Neural cell (in vitro differentiated cells): ENCODE results near the gene PRDM12. TPM values are rescaled to one million over a fixed set of nuclear protein-coding genes. Genes with fewer than 3 reads are reported as not detected.

Experiments
- H2AFZ ChIP-seq: fragments of 200-600, 300-800 bp; sonication (generic), shearing (Covaris generic); 2 replicates; pipeline ENCODE4 v1.6.0; 2014; ENCODE audit warnings: low read depth, mild to moderate bottlenecking, antibody characterized with exemption, low read length, moderate library complexity
- H3F3A ChIP-seq: fragments of 200-600 bp; shearing (Covaris generic); 2 replicates; pipeline ENCODE4 v1.6.1; 2016; ENCODE audit warnings: mild to moderate bottlenecking, moderate library complexity, mixed read lengths, antibody characterized with exemption, low read length; ENCODE audit not compliant: insufficient read depth, poor library complexity, severe bottlenecking
- H3K27ac ChIP-seq: fragments of 200-600, 300-800 bp; sonication (generic), shearing (Covaris generic); 2 replicates; pipeline ENCODE4 v1.5.1; 2014; ENCODE audit warnings: mild to moderate bottlenecking, low read length, moderate library complexity
- H3K27me3 ChIP-seq: fragments of 300-800, 200-600 bp; sonication (generic), shearing (Covaris generic); 2 replicates; pipeline ENCODE4 v1.6.0; 2014; ENCODE audit warnings: mild to moderate bottlenecking, low read depth, low read length, moderate library complexity; ENCODE audit not compliant: insufficient read depth
- H3K36me3 ChIP-seq: fragments of 300-800, 200-600 bp; sonication (generic), shearing (Covaris generic); 2 replicates; pipeline ENCODE4 v1.5.1; 2014; ENCODE audit warnings: mild to moderate bottlenecking, antibody characterized with exemption, low read length, moderate library complexity; ENCODE audit not compliant: insufficient read depth
- H3K4me2 ChIP-seq: fragments of 300-800, 200-600 bp; sonication (generic), shearing (Covaris generic); 2 replicates; pipeline ENCODE4 v1.6.0; 2014; ENCODE audit warnings: mild to moderate bottlenecking, low read length
- H3K4me3 ChIP-seq: fragments of 300-800, 200-600 bp; sonication (generic), shearing (Covaris generic); 2 replicates; pipeline ENCODE4 v1.5.1; 2014; ENCODE audit warnings: mild to moderate bottlenecking, low read length, moderate library complexity
- H3K79me2 ChIP-seq: fragments of 200-600 bp; shearing (Covaris generic); replicated peaks from 2 replicates; pipeline ENCODE4 v1.6.0; 2014; ENCODE audit warnings: mild to moderate bottlenecking, low read length, moderate library complexity; ENCODE audit not compliant: insufficient read depth
- H3K9ac ChIP-seq: fragments of 300-800, 200-600 bp; sonication (generic), shearing (Covaris generic); 2 replicates; pipeline ENCODE4 v1.6.1; 2016; ENCODE audit warnings: mild to moderate bottlenecking, low read length, mixed read lengths
- H3K9me2 ChIP-seq: fragments of 200-600 bp; shearing (Covaris generic); 2 replicates; pipeline ENCODE4 v1.6.1; 2016; ENCODE audit warnings: mild to moderate bottlenecking, low read length, mixed read lengths; ENCODE audit not compliant: insufficient read depth
- H3K9me3 ChIP-seq: fragments of 200-600, 300-800 bp; sonication (generic), shearing (Covaris generic); 2 replicates; pipeline ENCODE4 v1.6.1; 2016; ENCODE audit warnings: mild to moderate bottlenecking, mixed run types, low read length, moderate library complexity, mixed read lengths
- H4K20me1 ChIP-seq: fragments of 200-600 bp; shearing (Covaris generic); 2 replicates; pipeline ENCODE4 v1.6.1; 2016; ENCODE audit warnings: mild to moderate bottlenecking, mixed run types; ENCODE audit not compliant: insufficient read depth
- EP300 ChIP-seq: fragments of 450-650 bp; conservative IDR thresholded peaks from 2 replicates; pipeline ENCODE4 v1.6.1; 2014; ENCODE audit warnings: antibody characterized with exemption, mild to moderate bottlenecking, moderate library complexity; ENCODE audit not compliant: poor library complexity, severe bottlenecking
- EZH2 ChIP-seq: fragments of 200-600, 300-800 bp; shearing (Covaris generic), sonication (generic); IDR thresholded peaks from 2 replicates; pipeline ENCODE4 v1.6.1; 2014; ENCODE audit warnings: antibody characterized with exemption, low read length, borderline replicate concordance, mild to moderate bottlenecking; ENCODE audit not compliant: insufficient read depth, poor library complexity, severe bottlenecking
- MXI1 ChIP-seq: fragments of 450-650 bp; conservative IDR thresholded peaks from 2 replicates; pipeline ENCODE4 v1.6.1; 2014; ENCODE audit warnings: antibody characterized with exemption, mild to moderate bottlenecking; ENCODE audit not compliant: poor library complexity, severe bottlenecking
- POLR2AphosphoS5 ChIP-seq: IDR thresholded peaks from 2 replicates; pipeline ENCODE4 v1.6.1; 2012
- RAD21 ChIP-seq: fragments of 450-650 bp; conservative IDR thresholded peaks from 2 replicates; pipeline ENCODE4 v1.6.1; 2014; ENCODE audit warnings: antibody characterized with exemption, mild to moderate bottlenecking, moderate library complexity
- SMC3 ChIP-seq: fragments of 450-650 bp; conservative IDR thresholded peaks from 2 replicates; pipeline ENCODE4 v1.6.1; 2014; ENCODE audit warnings: antibody characterized with exemption, mild to moderate bottlenecking, moderate library complexity; ENCODE audit not compliant: poor library complexity
- TAF1 ChIP-seq: IDR thresholded peaks from 2 replicates; pipeline ENCODE4 v1.6.1; 2012; ENCODE audit warnings: low read depth
- polyA plus RNA-seq: library from polyadenylated mRNA; depleted of rRNA; stranded (reverse); fragments of >200 nt; gene quantifications from 2 replicates; pipeline ENCODE4 v1.2.3, GENCODE V29; 2014
- TF ChIP-seq, protein P1 (sequence below): fragments of 450-650 bp; IDR thresholded peaks from 2 replicates; pipeline ENCODE4 v1.5.1; 2014; ENCODE audit warnings: antibody characterized with exemption, mild to moderate bottlenecking, moderate library complexity; ENCODE audit not compliant: poor library complexity, severe bottlenecking
- TF ChIP-seq, protein P2 (sequence below): IDR thresholded peaks from 2 replicates; pipeline ENCODE4 v1.6.1; 2012; ENCODE audit warnings: borderline replicate concordance

Gene PRDM12
- polyA plus RNA-seq, 1 donor from 2014 or later = 0.17 TPM

DNA sequence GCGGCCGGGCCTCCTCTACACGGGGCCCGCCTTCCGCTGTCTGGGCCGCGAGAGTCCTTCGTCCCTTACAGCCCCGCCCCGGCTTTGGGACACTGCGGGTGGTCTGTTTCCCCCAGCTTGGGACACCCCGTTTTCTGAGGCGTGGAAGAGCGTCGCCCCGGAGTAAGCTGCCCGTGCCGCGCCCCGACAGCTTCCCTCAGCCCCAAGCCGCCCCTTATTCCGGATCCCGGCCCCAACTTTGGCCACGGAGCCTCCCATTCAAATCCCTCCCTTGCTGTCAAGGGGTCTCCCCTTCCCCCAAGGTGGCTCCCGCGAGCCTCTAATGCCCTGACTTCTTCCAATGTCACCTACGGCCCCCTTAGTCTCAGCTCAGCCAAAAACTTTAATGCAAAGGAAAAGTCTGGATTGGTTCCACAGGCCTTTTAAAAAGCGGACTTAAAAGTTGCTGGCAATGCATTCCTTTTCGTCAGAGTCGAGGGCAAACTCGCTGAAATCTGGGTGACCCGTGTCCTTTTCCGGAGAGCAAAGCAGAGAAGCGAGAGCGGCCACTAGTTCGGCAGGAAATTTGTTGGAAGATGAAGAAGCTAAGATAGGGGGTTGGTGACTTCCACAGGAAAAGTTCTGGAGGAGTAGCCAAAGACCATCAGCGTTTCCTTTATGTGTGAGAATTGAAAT lies 49.0 kb downstream of the PRDM12 start:
- peak overlapping the region; percentile 95 for H3K4me3 ChIP-seq
- no peaks in the 10 kb centered on the region for H3F3A ChIP-seq
- peak overlapping the region; percentile 93 for H3K4me2 ChIP-seq
- H3K36me3 ChIP-seq = no peaks in the 10 kb centered on the region
- peaks cover 6% of the 10 kb centered on the region for H4K20me1 ChIP-seq
- H3K27me3 ChIP-seq = no peaks in the 10 kb centered on the region
- peak overlapping the region; percentile 95 for H3K27ac ChIP-seq
- peak overlapping the region; percentile 91 for H3K9ac ChIP-seq
- H3K9me2 ChIP-seq = no peaks in the 10 kb centered on the region
- peaks cover 42% of the 10 kb centered on the region for H3K79me2 ChIP-seq
- H3K9me3 ChIP-seq = no peaks in the 10 kb centered on the region
- TF ChIP-seq POLR2AphosphoS5 (no peak), TAF1 (no peak), EP300 (no peak), RAD21 (no peak), SMC3 (no peak), EZH2 (no peak), MXI1 (no peak)
- TF ChIP-seq, protein P1, sequence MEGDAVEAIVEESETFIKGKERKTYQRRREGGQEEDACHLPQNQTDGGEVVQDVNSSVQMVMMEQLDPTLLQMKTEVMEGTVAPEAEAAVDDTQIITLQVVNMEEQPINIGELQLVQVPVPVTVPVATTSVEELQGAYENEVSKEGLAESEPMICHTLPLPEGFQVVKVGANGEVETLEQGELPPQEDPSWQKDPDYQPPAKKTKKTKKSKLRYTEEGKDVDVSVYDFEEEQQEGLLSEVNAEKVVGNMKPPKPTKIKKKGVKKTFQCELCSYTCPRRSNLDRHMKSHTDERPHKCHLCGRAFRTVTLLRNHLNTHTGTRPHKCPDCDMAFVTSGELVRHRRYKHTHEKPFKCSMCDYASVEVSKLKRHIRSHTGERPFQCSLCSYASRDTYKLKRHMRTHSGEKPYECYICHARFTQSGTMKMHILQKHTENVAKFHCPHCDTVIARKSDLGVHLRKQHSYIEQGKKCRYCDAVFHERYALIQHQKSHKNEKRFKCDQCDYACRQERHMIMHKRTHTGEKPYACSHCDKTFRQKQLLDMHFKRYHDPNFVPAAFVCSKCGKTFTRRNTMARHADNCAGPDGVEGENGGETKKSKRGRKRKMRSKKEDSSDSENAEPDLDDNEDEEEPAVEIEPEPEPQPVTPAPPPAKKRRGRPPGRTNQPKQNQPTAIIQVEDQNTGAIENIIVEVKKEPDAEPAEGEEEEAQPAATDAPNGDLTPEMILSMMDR = no peak
- TF ChIP-seq, protein P2, sequence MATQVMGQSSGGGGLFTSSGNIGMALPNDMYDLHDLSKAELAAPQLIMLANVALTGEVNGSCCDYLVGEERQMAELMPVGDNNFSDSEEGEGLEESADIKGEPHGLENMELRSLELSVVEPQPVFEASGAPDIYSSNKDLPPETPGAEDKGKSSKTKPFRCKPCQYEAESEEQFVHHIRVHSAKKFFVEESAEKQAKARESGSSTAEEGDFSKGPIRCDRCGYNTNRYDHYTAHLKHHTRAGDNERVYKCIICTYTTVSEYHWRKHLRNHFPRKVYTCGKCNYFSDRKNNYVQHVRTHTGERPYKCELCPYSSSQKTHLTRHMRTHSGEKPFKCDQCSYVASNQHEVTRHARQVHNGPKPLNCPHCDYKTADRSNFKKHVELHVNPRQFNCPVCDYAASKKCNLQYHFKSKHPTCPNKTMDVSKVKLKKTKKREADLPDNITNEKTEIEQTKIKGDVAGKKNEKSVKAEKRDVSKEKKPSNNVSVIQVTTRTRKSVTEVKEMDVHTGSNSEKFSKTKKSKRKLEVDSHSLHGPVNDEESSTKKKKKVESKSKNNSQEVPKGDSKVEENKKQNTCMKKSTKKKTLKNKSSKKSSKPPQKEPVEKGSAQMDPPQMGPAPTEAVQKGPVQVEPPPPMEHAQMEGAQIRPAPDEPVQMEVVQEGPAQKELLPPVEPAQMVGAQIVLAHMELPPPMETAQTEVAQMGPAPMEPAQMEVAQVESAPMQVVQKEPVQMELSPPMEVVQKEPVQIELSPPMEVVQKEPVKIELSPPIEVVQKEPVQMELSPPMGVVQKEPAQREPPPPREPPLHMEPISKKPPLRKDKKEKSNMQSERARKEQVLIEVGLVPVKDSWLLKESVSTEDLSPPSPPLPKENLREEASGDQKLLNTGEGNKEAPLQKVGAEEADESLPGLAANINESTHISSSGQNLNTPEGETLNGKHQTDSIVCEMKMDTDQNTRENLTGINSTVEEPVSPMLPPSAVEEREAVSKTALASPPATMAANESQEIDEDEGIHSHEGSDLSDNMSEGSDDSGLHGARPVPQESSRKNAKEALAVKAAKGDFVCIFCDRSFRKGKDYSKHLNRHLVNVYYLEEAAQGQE = no peak
- H2AFZ ChIP-seq = peak overlapping the region; percentile 80

DNA sequence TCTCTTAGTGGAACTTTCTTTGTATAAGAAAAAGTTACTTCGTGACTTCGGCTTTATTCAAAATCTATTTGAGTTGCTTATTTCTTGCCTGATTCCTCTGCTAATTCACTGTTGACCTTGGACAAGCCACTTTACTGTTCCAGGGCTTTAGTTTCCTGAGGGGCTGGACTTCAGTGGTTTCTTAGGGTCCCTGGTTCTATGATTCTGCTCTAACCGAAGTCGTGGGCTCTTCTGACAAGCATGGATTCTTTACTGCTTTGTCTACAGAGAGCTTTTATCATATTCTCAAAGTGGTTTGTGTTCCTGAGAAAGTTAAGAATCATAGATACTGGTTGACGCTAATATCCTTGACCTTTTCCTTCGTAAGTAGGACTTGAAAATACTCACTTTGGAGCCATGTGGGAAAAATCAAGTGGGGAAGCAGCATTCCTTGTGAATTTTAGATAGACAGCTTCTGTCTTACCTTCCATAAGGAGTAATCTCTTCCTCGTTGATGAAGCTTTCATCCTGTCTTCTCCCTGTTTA lies 50.3 kb downstream of the PRDM12 start:
- H2AFZ ChIP-seq = no peak overlapping the region
- H4K20me1 ChIP-seq = peaks cover 6% of the 10 kb centered on the region
- H3K9ac ChIP-seq = peak overlapping the region; percentile 30
- peak overlapping the region; percentile 95 for H3K4me3 ChIP-seq
- H3K36me3 ChIP-seq = no peaks in the 10 kb centered on the region
- no peaks in the 10 kb centered on the region for H3K27me3 ChIP-seq
- TF ChIP-seq, protein P1 = no peak
- TF ChIP-seq SMC3 = no peak
- no peak for TF ChIP-seq TAF1
- no peak for TF ChIP-seq MXI1
- TF ChIP-seq EZH2 = no peak
- TF ChIP-seq, protein P2 = no peak
- no peak for TF ChIP-seq EP300
- no peak for TF ChIP-seq RAD21
- no peak for TF ChIP-seq POLR2AphosphoS5
- peak overlapping the region; percentile 93 for H3K4me2 ChIP-seq
- H3K79me2 ChIP-seq = peaks cover 52% of the 10 kb centered on the region
- no peaks in the 10 kb centered on the region for H3F3A ChIP-seq
- no peak overlapping the region for H3K27ac ChIP-seq
- no peaks in the 10 kb centered on the region for H3K9me3 ChIP-seq
- no peaks in the 10 kb centered on the region for H3K9me2 ChIP-seq
